GM10266 (cell line): ENCODE measurements around the gene SPRYD3.

ENCODE experiments used
- DNase-seq: peaks from one replicate; pipeline ENCODE4 v3.0.0; 2012; ENCODE audit errors: extremely low spot score
- TF ChIP-seq, protein P1 (sequence below): IDR thresholded peaks from 2 replicates; pipeline ENCODE4 v1.5.1; 2012; ENCODE audit warnings: mild to moderate bottlenecking, low read depth; ENCODE audit not compliant: control insufficient read depth, insufficient read depth; ENCODE audit errors: missing control alignments

Gene SPRYD3

DNA sequence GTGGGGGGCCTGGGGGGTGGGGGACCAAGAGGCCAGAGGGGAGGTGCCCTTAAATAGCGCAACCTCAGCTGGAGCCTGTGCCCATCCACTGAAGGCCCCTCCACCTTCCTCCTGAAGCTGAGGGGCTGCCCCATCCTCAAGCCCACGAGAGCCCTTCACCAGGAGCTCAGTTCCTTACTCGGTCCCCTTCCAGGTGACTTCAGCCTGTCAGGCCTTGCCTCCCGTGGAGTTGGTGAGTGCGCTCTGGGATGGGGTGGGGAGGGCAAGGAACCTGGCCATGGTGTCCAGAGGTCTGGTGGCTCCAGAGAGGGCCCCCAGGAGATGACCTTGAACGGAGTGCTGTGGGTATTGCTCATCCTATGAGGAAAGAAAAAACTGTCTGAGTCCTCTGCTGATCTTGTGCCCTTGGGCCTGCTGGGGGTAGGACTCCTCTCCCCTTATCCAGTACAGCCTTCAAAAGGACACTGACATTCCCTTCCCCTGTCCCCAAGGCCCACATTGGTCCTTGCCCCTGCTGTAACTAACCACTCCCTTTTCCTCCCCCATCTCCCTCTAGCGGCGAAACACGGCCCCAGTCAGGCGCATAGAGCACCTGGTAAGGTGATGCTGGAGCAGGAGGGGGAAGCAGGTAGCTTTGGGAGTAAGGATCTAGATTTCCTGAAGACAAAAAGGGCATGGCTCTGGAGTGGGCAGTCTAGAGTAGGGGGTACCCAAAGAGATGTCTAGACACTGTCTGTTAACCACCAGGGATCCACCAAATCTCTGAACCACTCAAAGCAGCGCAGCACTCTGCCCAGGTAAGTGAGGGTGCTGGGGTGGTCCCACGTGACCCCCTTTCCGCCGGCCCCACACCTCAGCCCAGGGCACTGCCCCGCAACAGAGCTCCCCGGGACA lies 25.7 kb downstream of the SPRYD3 start:
- TF ChIP-seq, protein P1, sequence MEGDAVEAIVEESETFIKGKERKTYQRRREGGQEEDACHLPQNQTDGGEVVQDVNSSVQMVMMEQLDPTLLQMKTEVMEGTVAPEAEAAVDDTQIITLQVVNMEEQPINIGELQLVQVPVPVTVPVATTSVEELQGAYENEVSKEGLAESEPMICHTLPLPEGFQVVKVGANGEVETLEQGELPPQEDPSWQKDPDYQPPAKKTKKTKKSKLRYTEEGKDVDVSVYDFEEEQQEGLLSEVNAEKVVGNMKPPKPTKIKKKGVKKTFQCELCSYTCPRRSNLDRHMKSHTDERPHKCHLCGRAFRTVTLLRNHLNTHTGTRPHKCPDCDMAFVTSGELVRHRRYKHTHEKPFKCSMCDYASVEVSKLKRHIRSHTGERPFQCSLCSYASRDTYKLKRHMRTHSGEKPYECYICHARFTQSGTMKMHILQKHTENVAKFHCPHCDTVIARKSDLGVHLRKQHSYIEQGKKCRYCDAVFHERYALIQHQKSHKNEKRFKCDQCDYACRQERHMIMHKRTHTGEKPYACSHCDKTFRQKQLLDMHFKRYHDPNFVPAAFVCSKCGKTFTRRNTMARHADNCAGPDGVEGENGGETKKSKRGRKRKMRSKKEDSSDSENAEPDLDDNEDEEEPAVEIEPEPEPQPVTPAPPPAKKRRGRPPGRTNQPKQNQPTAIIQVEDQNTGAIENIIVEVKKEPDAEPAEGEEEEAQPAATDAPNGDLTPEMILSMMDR: peak; percentile 76
- no peak for DNase-seq

DNA sequence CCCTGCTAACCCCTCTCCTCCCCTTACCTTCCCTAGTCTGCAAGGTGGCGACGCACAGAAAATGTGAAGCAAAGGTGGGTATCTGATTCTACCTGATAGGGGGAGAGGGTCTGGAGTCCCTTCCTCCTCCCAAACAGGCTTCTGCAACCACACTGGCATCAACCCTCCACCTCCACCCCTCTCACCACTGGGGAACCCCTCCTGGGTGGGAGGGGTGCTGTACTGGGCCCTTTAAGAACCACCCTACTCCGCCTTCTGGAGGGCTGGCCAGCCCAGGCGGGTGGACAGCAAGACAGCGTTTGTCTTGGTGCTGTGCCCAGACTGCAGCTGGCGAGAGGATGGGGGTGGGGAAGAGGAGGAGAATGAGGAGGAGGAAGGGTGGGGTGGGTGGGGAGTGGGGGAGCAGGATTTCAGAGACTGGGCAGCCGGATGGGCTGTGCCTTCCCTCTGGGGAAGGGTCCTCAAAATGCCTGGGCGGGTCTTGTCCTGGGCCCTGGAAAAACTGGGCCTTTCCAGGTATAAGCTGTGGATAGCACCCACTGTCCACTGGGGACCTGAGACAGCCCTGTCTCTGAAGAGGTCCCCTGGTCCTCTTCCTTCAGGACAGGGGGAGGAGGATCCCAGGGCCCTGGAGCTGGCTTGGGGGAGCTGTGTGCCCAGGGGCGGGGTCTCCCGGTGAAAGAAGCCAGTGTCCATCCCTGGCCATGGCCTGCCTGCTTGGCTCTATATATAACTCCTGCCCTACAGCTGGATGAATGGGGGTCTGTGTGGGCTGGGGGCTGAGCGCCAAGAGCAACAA lies 26.6 kb downstream of the SPRYD3 start:
- DNase-seq: no peak
- TF ChIP-seq, protein P1: no peak

DNA sequence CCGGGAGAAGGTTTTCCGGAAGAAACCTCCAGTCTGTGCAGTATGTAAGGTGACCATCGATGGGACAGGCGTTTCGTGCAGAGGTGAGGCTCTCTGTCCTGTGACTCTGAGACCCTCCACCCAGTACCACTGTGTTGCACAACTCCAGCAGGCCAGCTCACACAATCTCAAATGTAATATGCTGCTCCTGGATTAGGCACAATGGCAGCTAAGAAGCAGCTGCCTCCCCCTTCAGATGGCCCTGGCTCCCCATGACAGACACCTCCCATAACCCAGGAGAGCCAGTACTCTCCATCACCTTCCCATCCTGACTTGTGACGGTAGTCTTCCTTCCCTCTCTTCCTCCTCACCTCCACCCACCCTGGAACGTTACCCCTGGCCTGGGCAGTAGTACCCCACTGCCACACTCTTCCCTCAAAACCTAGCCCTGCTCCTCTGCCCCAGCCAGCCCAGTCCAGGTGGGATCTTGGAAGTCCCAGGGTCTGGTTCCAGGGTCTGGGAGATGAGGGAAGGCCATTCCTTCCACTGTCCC lies 27.2 kb downstream of the SPRYD3 start:
- TF ChIP-seq, protein P1: no peak

DNA sequence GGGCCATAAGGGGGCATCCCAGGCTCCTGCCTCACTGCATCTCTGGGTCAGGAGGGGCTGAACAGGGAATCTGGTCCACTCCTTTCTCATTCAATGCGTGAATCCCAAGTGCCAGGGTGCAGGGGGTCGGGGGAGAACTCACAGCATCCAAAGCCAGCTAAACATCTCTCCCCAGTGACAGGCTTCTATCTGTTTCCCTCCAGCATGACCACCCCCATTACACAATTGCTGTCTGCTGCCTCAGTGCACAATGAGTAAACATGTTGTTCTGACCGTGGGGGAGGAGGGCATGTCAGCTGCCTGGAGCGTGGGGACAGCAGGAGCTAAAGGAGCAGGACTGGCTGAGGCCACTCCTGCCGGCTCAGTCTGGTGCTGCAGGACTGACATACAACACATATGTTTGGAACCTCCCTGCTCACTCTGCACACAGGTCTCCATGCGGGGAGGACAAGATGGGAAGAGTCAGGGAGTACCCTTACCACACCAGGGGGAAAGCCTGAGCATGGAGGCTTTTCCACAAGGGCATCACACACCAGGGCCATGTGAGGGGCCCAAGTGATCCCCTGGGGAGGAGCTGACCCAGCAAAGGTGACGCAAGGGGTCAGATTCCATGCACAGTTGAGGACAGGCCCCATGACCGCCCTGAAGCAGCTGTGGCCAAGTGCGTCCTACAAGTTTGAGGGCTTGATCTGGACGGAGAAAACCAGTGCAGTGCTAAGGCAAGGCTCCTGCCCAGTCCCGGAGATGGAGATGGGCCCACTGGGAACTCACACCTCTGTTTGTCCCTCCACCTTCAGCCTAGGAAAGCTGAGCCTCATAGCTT lies 27.9 kb downstream of the SPRYD3 start:
- TF ChIP-seq, protein P1: no peak
- no peak for DNase-seq

More for the DNA sequence above, 27.2 kb downstream of the SPRYD3 start:
- no peak for DNase-seq

DNA sequence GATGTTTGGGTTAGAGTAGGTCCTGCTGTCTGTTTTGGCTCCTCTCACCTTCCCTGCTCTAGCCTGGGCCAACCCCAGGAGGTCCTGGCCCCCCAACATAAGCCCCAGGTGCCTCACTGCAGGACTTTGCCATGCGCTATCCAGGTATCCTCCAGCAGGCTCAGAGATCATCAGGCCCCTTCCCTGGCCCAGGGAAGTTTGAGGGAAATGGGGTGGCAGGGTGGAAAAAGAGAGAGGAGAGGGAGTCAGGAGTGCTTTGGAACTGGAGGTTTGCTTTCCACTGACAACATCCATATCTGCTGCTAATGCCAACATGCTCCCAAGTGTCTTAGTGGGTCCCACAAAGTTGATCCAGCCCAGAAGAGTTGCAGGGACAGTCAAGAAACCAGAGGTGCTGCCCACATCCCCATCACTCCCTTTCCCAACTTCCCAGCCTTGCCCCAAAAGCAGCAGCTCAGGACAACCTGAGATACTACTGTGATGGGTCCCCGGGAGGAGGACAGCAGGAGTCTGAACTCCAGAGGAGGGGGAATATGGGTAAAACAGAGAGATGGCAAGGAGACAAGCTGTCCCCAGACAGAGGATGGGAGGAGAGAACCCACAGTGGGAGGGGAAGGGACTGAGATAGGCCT lies 28.6 kb downstream of the SPRYD3 start:
- DNase-seq: no peak
- TF ChIP-seq, protein P1: no peak

DNA sequence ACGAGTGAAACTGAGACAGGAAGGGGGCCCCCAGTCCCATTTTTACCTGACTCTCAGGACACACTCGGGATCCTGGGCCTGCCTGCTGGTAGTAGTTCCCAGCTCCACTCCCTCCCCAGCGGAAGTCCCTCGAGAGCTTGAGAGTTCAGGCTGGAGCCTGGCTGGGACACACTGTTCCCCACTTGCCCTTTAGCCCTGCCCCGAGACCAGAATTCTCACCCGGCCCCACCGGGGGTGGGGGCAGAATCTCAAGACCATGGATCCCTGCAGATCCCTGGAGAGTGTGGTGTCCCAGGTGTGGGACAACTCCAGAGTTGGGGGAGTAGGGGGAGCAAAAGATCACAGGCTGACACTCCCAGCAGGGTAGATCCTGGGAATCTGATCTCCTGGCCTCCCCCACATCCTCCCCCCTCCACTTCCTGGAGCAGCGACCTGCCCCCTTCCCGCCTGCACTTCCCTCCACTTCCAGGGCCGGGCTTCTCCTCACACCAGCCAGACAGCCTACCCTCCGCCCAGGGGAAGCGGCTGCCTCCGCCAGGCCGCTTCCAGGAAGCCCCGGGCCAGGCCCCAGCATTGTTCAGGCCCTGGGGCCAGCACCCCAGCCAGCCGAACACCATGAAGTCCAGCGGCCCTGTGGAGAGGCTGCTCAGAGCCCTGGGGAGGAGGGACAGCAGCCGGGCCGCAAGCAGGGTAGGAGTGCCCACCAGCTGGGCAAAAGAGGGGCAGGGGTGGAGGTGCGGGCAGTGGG lies 29.4 kb downstream of the SPRYD3 start, which contains the start of gene TNS2:
Gene TNS2, plus strand, starts transcription at position 495 of the 748 bp plus-strand sequence. Its CDS starts 121 bp downstream, at position 616.
- no peak for DNase-seq
- TF ChIP-seq, protein P1: no peak
